Renal cortical epithelial cell (primary cell): ENCODE results near the gene PVALEF. TPM values are rescaled to one million over a fixed set of nuclear protein-coding genes. Genes with fewer than 3 reads are reported as not detected.
"Not testable (repeated sequence)": the region's sequence is repeated elsewhere in the genome, so short reads cannot be mapped to it uniquely, and the experiment has no call there.

Source experiments
- DNase-seq: peaks from one replicate; pipeline ENCODE4 v3.0.0-alpha.2; 2011; ENCODE audit warnings: low read depth
- total RNA-seq: library from RNA; depleted of rRNA; stranded (reverse); fragments of >200 nt; gene quantifications from 2 replicates; pipeline ENCODE4 v1.2.3, GENCODE V29; 2014

Gene PVALEF
- total RNA-seq, 1 donor from 2014 or later = not detected

DNA sequence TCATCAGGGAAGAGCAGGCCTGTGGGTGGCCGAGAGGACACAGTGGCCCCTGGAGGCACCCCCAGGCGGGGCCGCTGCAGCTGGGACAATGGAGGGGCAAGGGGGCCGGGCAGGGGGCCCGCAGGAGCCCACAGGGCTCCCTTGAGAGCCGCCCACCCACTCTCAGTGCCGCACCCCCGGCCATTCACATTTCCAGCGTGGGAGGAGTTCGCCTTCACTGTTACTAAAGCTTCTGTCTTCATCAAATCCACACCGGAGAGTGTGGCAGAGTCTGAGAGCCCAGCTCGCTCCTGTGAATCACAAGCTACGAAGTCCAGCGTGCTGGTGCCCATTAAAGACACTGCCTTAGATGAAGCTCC lies 20.9 kb upstream of the PVALEF start:
- no peak for DNase-seq

- DNase-seq = not testable (repeated sequence)
Measured at GRCh38 chr17:81146208-81146607, 19.1 kb upstream of the PVALEF start.

GRCh38 chr17:81147701-81148100 lies 17.6 kb upstream of the PVALEF start:
- DNase-seq = no peak

GRCh38 chr17:81148571-81148970 lies 16.7 kb upstream of the PVALEF start:
- DNase-seq = no peak

DNA sequence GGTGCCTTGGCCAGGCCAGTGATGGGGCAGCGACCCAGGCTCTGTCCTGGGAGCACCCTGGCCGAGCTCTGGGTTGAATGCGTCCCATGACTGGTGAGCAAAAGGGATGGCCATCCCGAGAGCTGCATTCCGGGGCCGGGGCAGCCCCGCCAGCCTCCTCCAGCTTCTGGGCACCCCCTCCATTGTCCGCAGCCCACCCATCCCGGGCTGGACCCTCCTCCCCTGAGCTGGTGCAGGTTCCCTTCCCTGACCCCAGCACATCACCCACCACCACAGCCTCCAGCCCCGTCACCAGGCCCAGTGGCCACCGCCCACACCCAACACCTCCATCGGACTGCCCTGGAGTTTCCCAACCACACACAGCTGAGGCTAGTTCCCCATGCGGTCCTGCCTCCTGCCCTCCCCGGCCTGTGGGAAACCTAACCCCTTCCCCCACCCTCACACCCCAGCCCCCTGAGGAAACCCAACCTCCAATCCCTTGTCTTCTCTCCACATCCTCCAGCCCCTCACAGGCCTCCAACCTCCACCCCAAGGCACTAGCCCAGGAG lies 16.2 kb upstream of the PVALEF start:
- no peak for DNase-seq

DNA sequence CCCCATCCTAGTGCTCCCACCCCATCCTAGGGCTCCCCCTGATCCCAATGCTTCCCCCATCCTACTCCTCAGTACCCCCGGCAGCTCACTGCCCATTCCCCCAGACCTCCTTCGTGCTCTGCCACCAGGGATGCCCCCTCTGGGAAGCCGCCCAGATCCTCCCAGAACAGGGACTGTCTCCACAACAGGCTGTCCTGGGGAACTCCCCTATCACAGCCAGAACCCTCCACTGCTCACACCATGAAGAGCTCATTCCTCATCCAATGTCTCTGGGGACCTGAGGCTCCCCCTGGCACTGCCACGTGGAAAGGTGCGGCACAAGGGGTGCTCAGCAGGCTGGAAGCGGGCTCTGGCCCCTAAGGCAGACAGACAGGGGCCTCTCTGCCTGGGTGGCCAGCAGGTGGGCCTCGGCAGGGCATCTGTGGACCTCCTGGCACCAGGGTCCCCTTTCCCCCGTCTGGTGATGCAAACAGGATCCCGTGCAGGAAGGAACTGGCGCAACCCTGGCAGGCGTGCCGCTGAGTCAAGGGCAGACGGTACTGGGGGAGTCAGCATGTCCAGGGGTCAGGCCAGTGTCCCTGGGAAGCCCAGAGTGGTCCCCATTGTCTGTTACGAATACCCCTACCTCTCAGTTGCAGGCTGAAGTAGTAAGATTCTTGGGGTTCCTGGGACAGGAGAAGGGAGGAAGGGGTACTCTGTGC lies 14.8 kb upstream of the PVALEF start:
- DNase-seq = no peak

GRCh38 chr17:81151278-81151677 lies 14.0 kb upstream of the PVALEF start:
- no peak for DNase-seq

DNA sequence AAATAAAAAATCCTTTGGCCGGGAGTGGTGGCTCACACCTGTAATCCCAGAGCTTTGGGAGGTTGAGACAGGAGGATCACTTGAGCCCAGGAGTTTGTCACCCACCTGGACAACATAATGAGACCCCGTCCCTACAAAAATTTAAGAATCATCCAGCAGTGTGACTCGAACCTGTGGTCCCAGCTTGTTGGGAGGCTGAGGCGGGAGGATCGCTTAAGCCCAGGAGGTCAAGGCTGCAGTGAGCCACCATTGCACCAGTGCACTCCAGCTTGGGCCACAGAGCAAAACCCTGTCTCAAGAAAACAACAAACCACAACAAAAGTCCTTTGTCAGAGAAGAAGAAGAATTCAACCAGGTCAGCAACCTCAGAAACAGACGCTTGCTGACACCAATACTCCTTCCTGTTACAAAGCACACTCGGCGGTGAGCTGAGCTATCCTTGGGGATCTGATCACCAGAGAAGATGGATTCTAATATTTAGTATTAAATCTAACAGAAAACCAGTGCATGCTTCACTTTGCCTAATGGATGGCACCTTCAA lies 12.9 kb upstream of the PVALEF start:
- DNase-seq = no peak

- DNase-seq = no peak
Measured at GRCh38 chr17:81153340-81153803, 11.9 kb upstream of the PVALEF start.

DNA sequence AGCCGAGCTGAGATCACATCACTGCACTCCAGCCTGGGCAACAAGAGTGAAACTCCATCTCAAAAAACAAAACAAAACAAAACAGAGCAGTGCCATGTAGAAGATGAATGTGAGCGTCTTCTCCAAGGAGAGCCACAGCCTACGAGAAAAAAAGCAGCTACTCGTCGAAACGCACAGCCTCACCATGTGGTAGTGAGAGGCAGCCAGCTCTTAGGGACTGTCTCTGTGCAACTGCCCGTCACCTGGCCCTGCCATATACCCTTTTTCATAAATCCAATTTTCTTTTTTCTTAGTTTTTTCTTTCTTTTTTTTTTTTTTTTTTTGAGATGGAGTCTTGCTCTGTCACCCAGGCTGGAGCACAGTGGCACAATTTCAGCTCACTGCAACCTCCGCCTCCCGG lies 11.3 kb upstream of the PVALEF start:
- not testable (repeated sequence) for DNase-seq

- DNase-seq = no peak
Measured at GRCh38 chr17:81154961-81155360, 10.3 kb upstream of the PVALEF start.

DNA sequence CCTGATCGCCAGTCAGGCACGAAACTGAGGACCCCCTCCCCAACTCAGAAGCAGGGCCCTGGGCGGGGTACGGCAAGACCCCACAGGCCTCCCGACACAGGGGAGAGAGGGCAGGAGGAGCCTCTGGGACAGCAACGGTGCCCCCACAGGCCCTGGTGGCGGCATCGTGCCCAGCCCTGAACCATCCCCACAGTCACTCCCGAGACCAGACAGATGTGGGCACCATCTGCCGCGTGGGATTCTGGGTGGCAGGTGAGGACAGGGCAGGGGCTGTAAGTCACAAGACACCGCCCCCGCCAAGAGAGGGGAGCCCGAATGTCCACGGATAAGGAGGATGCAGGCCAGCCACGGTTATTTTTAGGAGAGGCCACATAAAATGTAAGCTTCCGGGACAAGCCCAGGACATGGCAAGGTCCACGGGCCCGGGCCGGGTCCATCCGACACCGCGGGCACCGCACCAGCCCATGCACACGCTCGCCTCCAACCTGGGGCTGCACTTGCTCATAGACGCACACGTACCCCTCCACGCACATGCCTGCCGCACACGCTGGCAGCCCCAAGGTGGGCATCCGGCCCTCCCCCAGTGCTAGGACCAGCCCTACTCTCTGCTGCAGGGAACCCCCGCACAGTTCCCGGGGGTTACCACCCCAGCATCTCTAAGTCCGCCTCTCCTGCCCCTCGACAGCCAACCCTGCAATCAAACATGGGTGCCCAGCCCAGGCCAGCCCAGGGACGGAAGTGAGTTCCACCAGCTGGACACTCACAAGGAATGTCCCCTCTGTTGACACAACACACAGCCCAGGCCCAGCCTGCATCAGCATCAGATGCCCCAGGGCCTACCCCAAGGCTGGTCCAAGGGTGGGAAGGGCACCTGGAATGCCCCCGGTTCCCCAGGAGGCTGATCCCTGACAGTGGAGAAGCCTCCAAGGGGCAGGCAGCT lies 8.2 kb upstream of the PVALEF start:
- no peak for DNase-seq

DNA sequence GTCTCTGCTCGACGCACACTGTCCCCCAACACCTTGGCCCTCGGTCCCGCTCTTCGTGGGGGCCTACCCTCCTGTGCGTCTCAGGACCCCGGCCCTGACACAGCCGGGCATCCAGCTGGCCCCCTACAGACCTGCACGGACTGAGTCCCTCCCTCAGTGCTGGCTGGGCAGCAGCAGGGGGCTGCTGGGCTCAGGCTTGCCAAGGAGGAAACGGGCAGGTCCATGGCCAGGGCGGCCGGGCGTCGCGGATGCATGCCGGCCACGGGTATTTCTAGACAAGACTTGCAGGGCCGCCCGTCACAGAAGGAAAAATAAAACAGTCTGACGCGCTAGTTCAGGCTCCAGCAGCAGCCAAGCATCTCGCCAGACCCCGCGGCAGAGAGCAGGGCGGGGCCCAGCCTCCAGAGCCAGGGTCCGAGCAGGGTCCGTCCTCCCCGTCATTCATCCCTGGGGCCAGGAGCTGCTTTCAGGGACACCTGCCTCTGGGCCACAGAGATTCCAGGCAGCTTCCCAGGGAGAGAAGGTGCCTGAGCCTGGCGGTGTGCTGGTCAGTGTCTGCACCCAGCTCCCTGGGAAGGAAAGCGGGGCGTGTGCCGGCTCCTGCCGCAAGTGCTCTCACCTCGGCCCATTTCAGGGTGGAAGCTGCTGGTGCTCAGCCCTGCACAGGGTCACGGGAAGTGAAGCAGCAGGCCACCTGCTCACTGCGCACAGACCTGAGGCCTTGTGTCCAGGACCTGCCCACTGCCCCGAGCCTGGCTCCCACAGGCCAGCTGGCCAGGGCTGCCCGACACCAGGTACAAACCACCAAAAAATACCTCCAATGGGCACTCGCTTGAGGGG lies 7.2 kb upstream of the PVALEF start:
- DNase-seq = no peak

DNA sequence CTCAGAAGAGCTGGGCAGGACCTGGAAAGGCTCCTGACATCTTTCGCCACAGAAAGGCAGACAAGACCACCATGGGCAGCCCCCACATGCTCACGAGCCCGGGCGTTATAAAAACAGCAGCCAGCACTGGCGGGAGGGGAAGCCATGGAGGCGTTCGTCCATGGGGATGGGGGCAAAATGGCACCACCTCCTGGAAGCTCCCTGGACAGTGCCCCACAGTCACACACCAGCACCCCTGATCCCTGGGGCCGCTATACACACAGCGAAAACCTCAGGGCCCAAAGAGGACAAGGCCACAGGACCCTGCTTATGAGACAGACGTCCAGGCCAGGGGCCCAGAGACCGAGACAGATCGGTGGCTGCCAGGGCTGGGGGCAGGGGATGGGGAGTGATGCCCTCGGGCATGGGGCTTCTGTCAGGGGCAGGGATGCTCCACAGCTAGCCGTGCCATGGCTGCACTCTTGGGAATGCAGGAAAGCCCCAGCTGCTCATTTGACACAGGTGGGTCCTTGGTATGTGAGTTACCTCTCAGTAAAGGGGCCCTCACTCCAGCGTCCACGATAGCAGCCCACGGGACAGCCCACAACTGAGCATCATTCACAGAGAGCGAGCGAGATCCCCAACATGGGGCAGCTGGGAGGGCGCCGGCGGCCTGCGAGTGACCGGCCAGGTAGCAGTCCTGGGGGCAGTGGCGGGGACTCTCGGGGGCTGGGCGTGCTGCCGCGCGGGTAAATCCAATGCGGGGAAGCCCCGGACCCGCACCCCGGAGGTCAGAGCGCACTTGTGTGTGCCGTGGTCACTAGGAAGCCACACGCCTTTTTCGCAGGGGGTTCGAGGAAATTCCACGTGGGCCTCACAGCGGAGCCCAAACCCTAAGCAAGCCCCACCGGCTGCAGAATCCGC lies 6.4 kb upstream of the PVALEF start:
- DNase-seq = no peak

GRCh38 chr17:81159611-81160265 lies 5.6 kb upstream of the PVALEF start:
- DNase-seq = no peak

- no peak for DNase-seq
Measured at GRCh38 chr17:81160306-81160705, 5.0 kb upstream of the PVALEF start.

- DNase-seq = no peak
Measured at GRCh38 chr17:81160747-81161453, 4.4 kb upstream of the PVALEF start.

GRCh38 chr17:81161536-81161935 lies 3.8 kb upstream of the PVALEF start:
- no peak for DNase-seq

- DNase-seq = no peak
Measured at GRCh38 chr17:81161972-81162371, 3.3 kb upstream of the PVALEF start.
